Upper lobe of right lung (tissue), 1 donor: ENCODE data around the gene VAMP5. TPM values are rescaled to one million over a fixed set of nuclear protein-coding genes. Genes with fewer than 3 reads are reported as not detected.

Source experiments
- ATAC-seq: fragments of 200-7000 bp; cut with Tn5 transposase; one replicate; pipeline ENCODE4 v1.9.1; 2020; ENCODE audit warnings: mild to moderate bottlenecking, moderate library complexity
- DNase-seq: peaks from one replicate; pipeline ENCODE4 v3.0.0-alpha.2; 2020
- H3K27ac ChIP-seq: fragments of 200-600 bp; one replicate; pipeline ENCODE4 v1.8.0; 2022
- H3K27me3 ChIP-seq: fragments of 200-600 bp; one replicate; pipeline ENCODE4 v1.8.0; 2022; ENCODE audit warnings: mild to moderate bottlenecking
- H3K36me3 ChIP-seq: fragments of 200-600 bp; one replicate; pipeline ENCODE4 v1.8.0; 2022
- H3K4me1 ChIP-seq: fragments of 200-600 bp; one replicate; pipeline ENCODE4 v1.8.0; 2022
- H3K4me3 ChIP-seq: fragments of 200-600 bp; one replicate; pipeline ENCODE4 v1.8.0; 2022; ENCODE audit warnings: mild to moderate bottlenecking
- H3K9me3 ChIP-seq: fragments of 200-600 bp; one replicate; pipeline ENCODE4 v1.8.0; 2022
- CTCF ChIP-seq: fragments of 200-600 bp; IDR thresholded peaks from one replicate; pipeline ENCODE4 v1.8.0; 2022; ENCODE audit warnings: antibody characterized with exemption
- intact Hi-C: fragments of 100-400 bp; cut with DNase I; formaldehyde crosslinking; loops from one replicate; pipeline ENCODE4 v1.11.0; 2022
- total RNA-seq: library from RNA; stranded (reverse); fragmentation: NEBNext Ultra II Directional; extraction: Animal tissue kit (Norgen Biotek cat#: 25700); gene quantifications from one replicate; pipeline ENCODE4 v1.2.1, GENCODE V29; 2021
- donor health status: DM: no; HTN: yes; CAD: no; lungs with severe emphysema.

Gene VAMP5
- total RNA-seq, 1 donor from 2014 or later, result 84.8 TPM

GRCh38 chr2:85566265-85566664 lies 18.0 kb upstream of the VAMP5 start:
- intact Hi-C loops, result no loop called here
- no peak for DNase-seq
- TF ChIP-seq CTCF, result no peak
- no peak overlapping the region for H3K4me3 ChIP-seq
- H3K4me1 ChIP-seq, result no peaks in the 10 kb centered on the region
- no peaks in the 10 kb centered on the region for H3K9me3 ChIP-seq
- no peaks in the 10 kb centered on the region for H3K27me3 ChIP-seq
- ATAC-seq, result no peak
- no peaks in the 10 kb centered on the region for H3K36me3 ChIP-seq
- no peak overlapping the region for H3K27ac ChIP-seq

GRCh38 chr2:85575739-85576138 lies 8.5 kb upstream of the VAMP5 start:
- Histone ChIP-seq H3K9me3 (no peaks in the 10 kb centered on the region), H3K4me3 (no peak overlapping the region), H3K27me3 (no peaks in the 10 kb centered on the region), H3K27ac (peak overlapping the region; percentile 94), H3K36me3 (peaks cover 2% of the 10 kb centered on the region), H3K4me1 (peaks cover 45% of the 10 kb centered on the region)
- ATAC-seq (no peak), DNase-seq (no peak)
- TF ChIP-seq CTCF, result no peak
- intact Hi-C loops, result no loop called here

GRCh38 chr2:85577063-85577385 lies 7.2 kb upstream of the VAMP5 start:
- H3K27ac ChIP-seq, result peak overlapping the region; percentile 94
- H3K4me3 ChIP-seq, result peak overlapping the region; percentile 69
- peaks cover 45% of the 10 kb centered on the region for H3K4me1 ChIP-seq

GRCh38 chr2:85577386-85578242 lies 6.6 kb upstream of the VAMP5 start, which contains the start of gene VAMP8:
Gene VAMP8 (plus strand): TSS chr2:85577586. CDS start chr2:85577647, 61 bp downstream.
- peak; percentile 87 for ATAC-seq
- Histone ChIP-seq H3K9me3 (no peaks in the 10 kb centered on the region), H3K36me3 (peaks cover 20% of the 10 kb centered on the region), H3K27ac (peak within 1 kb of the TSS; percentile 94), H3K4me1 (peaks cover 47% of the 10 kb centered on the region), H3K27me3 (no peaks in the 10 kb centered on the region), H3K4me3 (peak within 1 kb of the TSS; percentile 69)
- DNase-seq, result peak; percentile 92
- intact Hi-C loops, result no loop called here
- TF ChIP-seq CTCF, result no peak

More at GRCh38 chr2:85577063-85577385, 7.2 kb upstream of the VAMP5 start:
- DNase-seq (no peak), ATAC-seq (no peak)
- Histone ChIP-seq H3K36me3 (peaks cover 15% of the 10 kb centered on the region), H3K9me3 (no peaks in the 10 kb centered on the region), H3K27me3 (no peaks in the 10 kb centered on the region)
- no peak for TF ChIP-seq CTCF
- intact Hi-C loops, result no loop called here

GRCh38 chr2:85578243-85579180 lies 5.7 kb upstream of the VAMP5 start:
- DNase-seq (peak; percentile 87), ATAC-seq (peak; percentile 82)
- Histone ChIP-seq H3K9me3 (no peaks in the 10 kb centered on the region), H3K27me3 (no peaks in the 10 kb centered on the region), H3K36me3 (peaks cover 27% of the 10 kb centered on the region), H3K4me3 (peak overlapping the region; percentile 69), H3K27ac (peak overlapping the region; percentile 94), H3K4me1 (peaks cover 55% of the 10 kb centered on the region)
- TF ChIP-seq CTCF, result no peak
- intact Hi-C loops, result no loop called here
